Skeletal muscle tissue (tissue), 4 donors: ENCODE data around the gene TAF4. TPM values are rescaled to one million over a fixed set of nuclear protein-coding genes. Genes with fewer than 3 reads are reported as not detected.

Experiments
- H3K27ac ChIP-seq: one replicate; pipeline ENCODE4 v1.7.0; 2013; ENCODE audit warnings: mild to moderate bottlenecking, low read depth, low read length, inconsistent platforms
- H3K27me3 ChIP-seq, 3 donors: one replicate each; pipeline ENCODE4 v1.7.0; 2013; ENCODE audit warnings: low read length in 3 of 3; ENCODE audit not compliant: control insufficient read depth in 3 of 3, insufficient read depth in 3 of 3
- H3K36me3 ChIP-seq, 3 donors: one replicate each; pipeline ENCODE4 v1.7.0; 2013; ENCODE audit warnings: low read length in 3 of 3; ENCODE audit not compliant: control insufficient read depth in 3 of 3, insufficient read depth in 3 of 3
- H3K4me1 ChIP-seq, 3 donors: one replicate each; pipeline ENCODE4 v1.7.0; 2013; ENCODE audit warnings: low read length in 3 of 3, mild to moderate bottlenecking in 3 of 3; ENCODE audit not compliant: control insufficient read depth in 3 of 3, insufficient read depth in 3 of 3
- H3K4me3 ChIP-seq, 3 donors: one replicate each; pipeline ENCODE4 v1.7.0; 2013; ENCODE audit warnings: low read length in 3 of 3
- H3K9ac ChIP-seq, 3 donors: one replicate each; pipeline ENCODE4 v1.7.0; 2013; ENCODE audit warnings: low read length in 3 of 3, mild to moderate bottlenecking in 3 of 3, moderate library complexity in 2 of 3, low read depth in 1 of 3
- H3K9me3 ChIP-seq, 3 donors: one replicate each; pipeline ENCODE4 v1.7.0; 2013; ENCODE audit warnings: low read length in 3 of 3; ENCODE audit not compliant: control insufficient read depth in 3 of 3
- total RNA-seq: library from RNA; depleted of rRNA; stranded (reverse); fragments of >200 nt; gene quantifications from one replicate; pipeline ENCODE4 v1.2.3, GENCODE V29; 2014
- donor health status: Osteomylitis.

Gene TAF4
- total RNA-seq, 1 donor from 2014 or later = 4.2 TPM

DNA sequence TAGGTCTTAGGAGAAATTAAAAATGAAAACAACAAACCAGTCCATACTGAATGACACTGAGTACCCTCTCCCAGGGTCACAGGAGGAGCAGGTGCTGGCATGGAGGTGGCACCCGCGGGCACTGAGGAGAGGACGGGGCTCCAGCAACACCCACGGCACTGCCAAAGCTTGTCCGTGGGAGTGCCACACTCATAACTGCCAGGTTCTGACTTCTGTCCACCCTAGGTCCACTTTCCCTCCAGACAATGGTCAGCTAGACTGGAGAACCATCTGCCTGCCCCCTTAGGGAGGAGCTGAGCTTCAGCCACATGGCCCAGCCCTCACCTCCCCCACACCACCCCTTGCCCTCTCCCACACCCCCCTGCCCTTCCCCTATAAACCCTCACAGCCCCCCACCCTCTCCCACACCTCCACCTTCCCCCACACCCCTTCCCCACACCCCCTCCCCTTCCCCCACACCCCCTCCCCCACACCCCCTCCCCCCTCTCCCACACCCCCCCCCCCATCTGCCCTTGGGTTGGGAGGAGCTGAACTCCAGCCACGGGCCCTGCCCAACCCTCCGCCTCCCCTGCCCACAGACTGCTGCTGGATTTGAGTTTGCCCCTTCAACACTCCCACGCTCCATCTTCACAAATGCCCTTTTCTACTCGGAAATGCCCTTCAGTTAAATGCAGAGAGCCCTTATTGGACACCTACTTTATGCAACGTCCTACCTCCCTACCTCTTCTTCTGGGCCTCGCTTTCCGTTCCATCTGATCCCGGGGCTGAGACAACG, 129.6 kb downstream of the TAF4 start:
- Histone ChIP-seq H3K9ac (no peak overlapping the region), H3K36me3 (no peaks in the 10 kb centered on the region), H3K27me3 (no peaks in the 10 kb centered on the region), H3K4me1 (no peaks in the 10 kb centered on the region), H3K9me3 (no peaks in the 10 kb centered on the region), H3K4me3 (no peak overlapping the region), H3K27ac (no peak overlapping the region)

GRCh38 chr20:61934716-61935530, 130.8 kb downstream of the TAF4 start:
- H3K9me3 ChIP-seq = no peaks in the 10 kb centered on the region
- no peak overlapping the region for H3K9ac ChIP-seq
- H3K36me3 ChIP-seq = no peaks in the 10 kb centered on the region
- H3K27ac ChIP-seq = no peak overlapping the region
- no peaks in the 10 kb centered on the region for H3K27me3 ChIP-seq
- no peaks in the 10 kb centered on the region for H3K4me1 ChIP-seq
- no peak overlapping the region for H3K4me3 ChIP-seq

DNA sequence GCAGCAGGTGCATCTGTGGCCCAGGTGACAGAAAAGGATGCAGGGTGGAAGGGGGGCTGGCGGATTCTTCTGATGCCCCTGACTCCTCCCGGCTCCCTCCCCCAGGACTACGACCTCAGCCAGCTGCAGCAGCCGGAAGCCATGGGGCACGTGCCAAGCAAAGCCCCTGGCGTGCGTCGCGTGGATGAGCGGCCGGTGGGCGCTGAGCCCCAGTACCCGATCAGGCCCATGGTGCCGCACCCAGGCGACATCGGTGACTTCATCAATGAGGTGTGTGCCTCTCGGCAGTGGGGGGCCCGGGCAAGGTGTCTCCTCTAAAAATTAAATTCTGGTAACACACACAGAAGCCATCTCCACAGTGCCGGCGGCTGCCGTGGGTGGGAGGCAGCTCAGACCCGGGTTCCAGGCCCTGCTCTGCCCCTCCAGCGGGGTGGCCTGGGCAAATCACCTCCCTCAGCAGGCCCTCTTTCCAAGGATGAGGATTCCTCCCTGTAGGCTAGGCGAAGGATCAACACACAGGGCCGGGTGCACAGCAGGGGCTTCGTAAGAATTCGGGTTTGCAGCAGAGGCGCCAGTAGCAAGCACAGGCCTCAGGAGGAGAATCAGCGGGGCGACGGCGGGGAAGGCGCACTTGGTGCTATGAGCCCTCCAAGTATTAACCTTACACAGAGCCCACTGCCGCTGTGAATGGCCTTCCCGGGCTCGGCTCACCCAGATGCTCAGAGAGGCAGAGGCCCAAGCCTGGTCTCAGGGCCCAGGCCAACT, 131.5 kb downstream of the TAF4 start:
- no peaks in the 10 kb centered on the region for H3K36me3 ChIP-seq
- no peak overlapping the region for H3K27ac ChIP-seq
- no peak overlapping the region for H3K9ac ChIP-seq
- H3K27me3 ChIP-seq = no peaks in the 10 kb centered on the region
- H3K9me3 ChIP-seq = no peaks in the 10 kb centered on the region
- no peaks in the 10 kb centered on the region for H3K4me1 ChIP-seq
- no peak overlapping the region for H3K4me3 ChIP-seq

DNA sequence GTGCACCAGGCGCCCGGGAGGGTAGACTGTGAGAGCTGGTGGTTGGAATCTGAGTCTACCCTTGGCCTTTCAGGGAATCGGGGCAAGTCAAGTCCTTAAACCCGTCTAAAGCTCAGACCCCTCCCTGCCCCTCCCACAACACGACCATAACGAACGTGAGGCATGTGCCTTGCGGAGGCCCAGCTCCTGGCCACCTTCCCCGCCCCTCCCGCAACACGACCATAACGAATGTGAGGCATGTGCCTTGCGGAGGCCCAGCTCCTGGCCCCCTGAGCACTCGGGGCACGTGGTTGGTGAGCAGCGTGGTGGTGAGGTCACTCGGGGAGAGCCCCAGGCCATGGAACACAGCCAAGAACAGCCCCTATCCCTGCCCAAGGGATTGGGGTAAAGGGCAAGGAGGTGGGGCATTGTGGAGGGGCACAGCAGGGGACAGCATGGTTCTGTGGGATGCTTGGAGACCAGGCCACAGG, 132.2 kb downstream of the TAF4 start:
- Histone ChIP-seq H3K36me3 (no peaks in the 10 kb centered on the region), H3K4me3 (no peak overlapping the region), H3K27me3 (no peaks in the 10 kb centered on the region), H3K9me3 (no peaks in the 10 kb centered on the region), H3K9ac (no peak overlapping the region), H3K27ac (no peak overlapping the region), H3K4me1 (no peaks in the 10 kb centered on the region)

DNA sequence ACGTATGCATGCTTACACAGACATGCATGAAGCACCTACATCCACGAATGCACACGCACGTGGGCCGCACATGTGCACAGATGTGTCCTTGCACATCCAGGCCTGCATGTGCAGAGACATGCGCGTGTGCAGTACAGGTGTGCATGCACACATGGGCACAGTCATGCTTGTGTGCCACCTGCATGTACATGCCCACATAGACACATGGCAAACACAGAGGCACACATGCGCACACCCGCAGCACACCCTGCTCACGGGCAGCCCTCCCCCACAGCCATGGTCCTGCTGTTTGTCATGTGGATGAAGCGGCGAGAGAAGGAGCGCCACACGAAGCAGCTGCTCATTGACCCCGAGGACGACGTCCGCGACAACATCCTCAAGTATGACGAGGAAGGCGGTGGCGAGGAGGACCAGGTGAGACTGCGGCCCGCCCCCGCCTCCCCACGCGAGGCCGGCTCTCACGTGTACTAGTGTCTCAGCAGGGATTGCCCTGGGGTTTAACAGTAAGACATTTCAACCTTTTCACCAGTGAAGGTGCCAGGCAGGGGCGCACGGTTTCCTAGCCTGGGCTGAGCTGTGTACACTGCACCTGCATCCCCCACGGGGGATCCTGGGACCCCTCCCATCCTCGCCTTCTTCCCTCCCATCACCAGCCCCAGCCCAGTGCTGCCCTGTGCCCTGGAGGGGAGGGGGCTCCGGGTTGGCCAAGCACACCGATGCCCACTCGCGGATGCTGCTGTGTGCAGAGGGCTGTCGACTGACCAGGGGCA, 132.8 kb downstream of the TAF4 start:
- H3K4me1 ChIP-seq = no peaks in the 10 kb centered on the region
- H3K27ac ChIP-seq = no peak overlapping the region
- no peaks in the 10 kb centered on the region for H3K9me3 ChIP-seq
- H3K9ac ChIP-seq = no peak overlapping the region
- no peaks in the 10 kb centered on the region for H3K36me3 ChIP-seq
- H3K27me3 ChIP-seq = no peaks in the 10 kb centered on the region
- H3K4me3 ChIP-seq = no peak overlapping the region

DNA sequence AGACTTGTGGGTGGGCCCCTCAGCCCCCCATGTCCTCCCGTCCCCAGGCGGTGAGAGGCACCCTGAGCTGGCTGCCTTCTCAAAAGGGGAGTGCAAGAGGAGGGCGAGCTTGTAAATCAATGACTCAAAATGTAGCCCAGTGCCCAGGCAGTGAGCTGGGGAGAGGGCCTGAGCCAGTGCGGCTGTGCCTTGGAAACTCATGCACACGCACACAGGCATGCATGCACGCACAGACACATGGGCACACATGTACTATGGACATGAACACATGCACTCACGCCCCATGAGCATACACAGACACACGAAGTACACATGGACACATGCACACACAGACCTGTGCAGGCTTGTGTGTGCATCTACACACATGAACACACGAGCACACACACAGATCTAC, 133.5 kb downstream of the TAF4 start:
- Histone ChIP-seq H3K4me3 (no peak overlapping the region), H3K27me3 (no peaks in the 10 kb centered on the region), H3K36me3 (no peaks in the 10 kb centered on the region), H3K9me3 (no peaks in the 10 kb centered on the region), H3K27ac (no peak overlapping the region), H3K4me1 (no peaks in the 10 kb centered on the region), H3K9ac (no peak overlapping the region)

GRCh38 chr20:61931476-61932198, 134.0 kb downstream of the TAF4 start:
- no peak overlapping the region for H3K4me3 ChIP-seq
- no peaks in the 10 kb centered on the region for H3K9me3 ChIP-seq
- no peaks in the 10 kb centered on the region for H3K4me1 ChIP-seq
- H3K27me3 ChIP-seq = no peaks in the 10 kb centered on the region
- no peaks in the 10 kb centered on the region for H3K36me3 ChIP-seq
- H3K27ac ChIP-seq = no peak overlapping the region
- H3K9ac ChIP-seq = no peak overlapping the region

DNA sequence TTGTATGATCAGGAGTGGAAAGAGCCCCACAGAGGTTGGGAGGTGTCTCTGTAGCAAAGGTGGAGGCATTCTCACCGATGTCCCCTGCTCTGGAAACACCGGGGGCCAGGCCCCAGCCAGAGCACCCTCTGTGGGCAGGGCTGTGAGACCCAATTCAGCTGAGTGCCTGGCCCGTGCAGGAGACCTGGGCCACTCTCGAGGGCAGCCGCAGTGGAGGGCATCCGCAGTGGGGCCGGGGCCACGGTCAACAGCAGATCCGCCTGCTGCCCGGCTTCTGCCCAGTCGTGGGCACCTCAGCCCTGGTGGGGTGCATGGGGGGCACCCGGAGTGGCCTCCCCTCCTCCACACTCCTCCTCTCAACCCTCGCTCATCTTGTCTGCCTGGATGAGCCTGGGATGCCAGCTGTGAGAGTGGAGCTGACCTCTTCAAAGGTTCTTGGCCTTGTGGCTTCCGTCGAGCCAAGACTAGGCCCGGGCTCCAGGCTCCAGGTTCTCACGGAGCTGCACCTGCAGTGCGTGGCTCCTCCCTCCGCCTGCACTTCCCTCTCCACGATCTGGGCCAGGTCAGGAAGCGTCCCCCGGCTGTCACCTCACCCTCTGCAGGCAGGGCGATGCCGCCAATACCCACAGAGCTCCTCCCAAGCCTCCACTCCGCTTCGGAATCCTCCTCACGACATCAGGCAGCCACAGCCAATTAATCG, 134.8 kb downstream of the TAF4 start:
- Histone ChIP-seq H3K4me3 (no peak overlapping the region), H3K36me3 (no peaks in the 10 kb centered on the region), H3K9me3 (no peaks in the 10 kb centered on the region), H3K9ac (no peak overlapping the region), H3K27me3 (no peaks in the 10 kb centered on the region), H3K27ac (no peak overlapping the region), H3K4me1 (no peaks in the 10 kb centered on the region)
